Subcutaneous abdominal adipose tissue (tissue), 5 donors: ENCODE data around the gene HABP4.

Experiments
- H3K27ac ChIP-seq: one replicate; pipeline ENCODE4 v1.7.0; 2013; ENCODE audit warnings: low read depth, mild to moderate bottlenecking, inconsistent platforms, low read length, moderate library complexity
- H3K27me3 ChIP-seq, 5 donors: one replicate each; pipeline ENCODE4 v1.7.0; 2013; ENCODE audit warnings: low read length in 5 of 5, inconsistent platforms in 1 of 5; ENCODE audit not compliant: control insufficient read depth in 5 of 5, insufficient read depth in 4 of 5
- H3K36me3 ChIP-seq, 5 donors: one replicate each; pipeline ENCODE4 v1.7.0; 2013; ENCODE audit warnings: low read length in 5 of 5; ENCODE audit not compliant: control insufficient read depth in 5 of 5, insufficient read depth in 5 of 5
- H3K4me1 ChIP-seq, 5 donors: one replicate each; pipeline ENCODE4 v1.7.0; 2013; ENCODE audit warnings: low read length in 5 of 5, mild to moderate bottlenecking in 3 of 5, moderate library complexity in 1 of 5; ENCODE audit not compliant: control insufficient read depth in 5 of 5, insufficient read depth in 5 of 5
- H3K4me3 ChIP-seq, 5 donors: one replicate each; pipeline ENCODE4 v1.7.0; 2013; ENCODE audit warnings: low read length in 5 of 5, low read depth in 1 of 5
- H3K9ac ChIP-seq, 5 donors: one replicate each; pipeline ENCODE4 v1.7.0; 2013; ENCODE audit warnings: low read length in 5 of 5, mild to moderate bottlenecking in 4 of 5, moderate library complexity in 3 of 5
- H3K9me3 ChIP-seq, 5 donors: one replicate each; pipeline ENCODE4 v1.7.0; 2013; ENCODE audit warnings: low read length in 5 of 5; ENCODE audit not compliant: control insufficient read depth in 5 of 5
- donor health status: healthy.
- donor health status: healthy.
- donor health status: healthy.
- donor health status: healthy.
- donor health status: healthy.

Gene HABP4

GRCh38 chr9:96532173-96532572 lies 82.2 kb downstream of the HABP4 start:
- Histone ChIP-seq H3K4me1 (peaks cover 0 to 8% (median 3%) of the 10 kb centered on the region in 5 donors), H3K27me3 (no peaks in the 10 kb centered on the region), H3K4me3 (no peak overlapping the region), H3K9me3 (no peaks in the 10 kb centered on the region), H3K36me3 (peaks cover 11 to 32% (median 19%) of the 10 kb centered on the region in 5 donors), H3K9ac (no peak overlapping the region), H3K27ac (no peak overlapping the region)

- no peaks in the 10 kb centered on the region for H3K27me3 ChIP-seq
- H3K9me3 ChIP-seq: no peaks in the 10 kb centered on the region
- peaks cover 6 to 38% (median 25%) of the 10 kb centered on the region in 5 donors for H3K36me3 ChIP-seq
- H3K27ac ChIP-seq: no peak overlapping the region
- no peak overlapping the region for H3K4me3 ChIP-seq
- no peaks in the 10 kb centered on the region for H3K4me1 ChIP-seq
- no peak overlapping the region for H3K9ac ChIP-seq
Measured at GRCh38 chr9:96540106-96540505, 90.1 kb downstream of the HABP4 start.
